Upper lobe of left lung (tissue), 4 donors: ENCODE results near the gene TMEM187.

Experiments used
- POLR2AphosphoS5 ChIP-seq, 2 donors: sonication (generic); formaldehyde crosslinking; IDR thresholded peaks; one replicate each; pipeline ENCODE4 v1.5.1; 2017; ENCODE audit warnings: antibody characterized with exemption in 2 of 2
- TF ChIP-seq, protein P1 (sequence below), 6 experiments: fragments of 450-650 bp in 4 of 6; fragments of 200-600 bp in 2 of 6; sonication (generic) in 2 of 6; IDR thresholded peaks; one replicate each; pipeline ENCODE4 v1.5.1; 2016 to 2019; ENCODE audit warnings: antibody characterized with exemption in 6 of 6

GRCh38 chrX:153981231-153981630 lies 8.7 kb downstream of the TMEM187 start:
- TF ChIP-seq, protein P1, sequence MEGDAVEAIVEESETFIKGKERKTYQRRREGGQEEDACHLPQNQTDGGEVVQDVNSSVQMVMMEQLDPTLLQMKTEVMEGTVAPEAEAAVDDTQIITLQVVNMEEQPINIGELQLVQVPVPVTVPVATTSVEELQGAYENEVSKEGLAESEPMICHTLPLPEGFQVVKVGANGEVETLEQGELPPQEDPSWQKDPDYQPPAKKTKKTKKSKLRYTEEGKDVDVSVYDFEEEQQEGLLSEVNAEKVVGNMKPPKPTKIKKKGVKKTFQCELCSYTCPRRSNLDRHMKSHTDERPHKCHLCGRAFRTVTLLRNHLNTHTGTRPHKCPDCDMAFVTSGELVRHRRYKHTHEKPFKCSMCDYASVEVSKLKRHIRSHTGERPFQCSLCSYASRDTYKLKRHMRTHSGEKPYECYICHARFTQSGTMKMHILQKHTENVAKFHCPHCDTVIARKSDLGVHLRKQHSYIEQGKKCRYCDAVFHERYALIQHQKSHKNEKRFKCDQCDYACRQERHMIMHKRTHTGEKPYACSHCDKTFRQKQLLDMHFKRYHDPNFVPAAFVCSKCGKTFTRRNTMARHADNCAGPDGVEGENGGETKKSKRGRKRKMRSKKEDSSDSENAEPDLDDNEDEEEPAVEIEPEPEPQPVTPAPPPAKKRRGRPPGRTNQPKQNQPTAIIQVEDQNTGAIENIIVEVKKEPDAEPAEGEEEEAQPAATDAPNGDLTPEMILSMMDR (IDR thresholded peaks at IDR 0.05), result no peak
- no peak for TF ChIP-seq POLR2AphosphoS5 (IDR thresholded peaks at IDR 0.05)
